SU-DHL-6 (cell line): ENCODE measurements around the gene FLII.
A peak's percentile ranks its signal among the peaks of the same experiment; 100 is the strongest.

Experiments
- H2AFZ ChIP-seq: fragments of 200-600 bp; sonication (generic); 2 replicates; pipeline ENCODE4 v1.6.1; 2014; ENCODE audit warnings: low read depth, mild to moderate bottlenecking, moderate library complexity, mixed read lengths, antibody characterized with exemption, low read length; ENCODE audit not compliant: severe bottlenecking
- H3F3A ChIP-seq: fragments of 200-600 bp; shearing (Covaris generic); 2 replicates; pipeline ENCODE4 v1.6.0; 2016; ENCODE audit warnings: antibody characterized with exemption, mild to moderate bottlenecking; ENCODE audit not compliant: insufficient read depth
- H3K27ac ChIP-seq: fragments of 200-600 bp; sonication (generic); 2 replicates; pipeline ENCODE4 v1.5.1; 2016; ENCODE audit warnings: low read depth, mild to moderate bottlenecking, low read length, moderate library complexity, mixed read lengths
- H3K27me3 ChIP-seq: fragments of 200-600 bp; sonication (generic), shearing (Covaris generic); 2 replicates; pipeline ENCODE4 v1.6.0; 2014; ENCODE audit warnings: mild to moderate bottlenecking, low read length
- H3K36me3 ChIP-seq: fragments of 200-600 bp; sonication (generic); 2 replicates; pipeline ENCODE4 v1.6.1; 2014; ENCODE audit warnings: mild to moderate bottlenecking, low read length, mixed read lengths
- H3K4me2 ChIP-seq: fragments of 300-600, 200-600 bp; shearing (Covaris generic), sonication (generic); 2 replicates; pipeline ENCODE4 v1.6.0; 2014; ENCODE audit warnings: low read length, low read depth, mild to moderate bottlenecking; ENCODE audit not compliant: poor library complexity, severe bottlenecking
- H3K4me3 ChIP-seq: fragments of 200-600 bp; sonication (generic); 2 replicates; pipeline ENCODE4 v1.5.1; 2014; ENCODE audit warnings: antibody characterized with exemption, low read length, mild to moderate bottlenecking, mixed read lengths; ENCODE audit not compliant: insufficient read depth, poor library complexity, severe bottlenecking
- H3K79me2 ChIP-seq: fragments of 200-600 bp; sonication (generic); 2 replicates; pipeline ENCODE4 v1.6.1; 2014; ENCODE audit warnings: mild to moderate bottlenecking, low read length, moderate library complexity; ENCODE audit not compliant: insufficient read depth
- H3K9ac ChIP-seq: fragments of 200-600 bp; sonication (generic); 2 replicates; pipeline ENCODE4 v1.7.0; 2014; ENCODE audit warnings: mild to moderate bottlenecking, low read length
- H3K9me2 ChIP-seq: fragments of 200-600 bp; sonication (generic); replicated peaks from 2 replicates; pipeline ENCODE4 v1.6.1; 2014; ENCODE audit warnings: low read length; ENCODE audit not compliant: insufficient read depth
- H3K9me3 ChIP-seq: fragments of 200-600 bp; sonication (generic); 2 replicates; pipeline ENCODE4 v1.6.1; 2014; ENCODE audit warnings: low read length, mixed read lengths; ENCODE audit not compliant: insufficient read depth
- H4K20me1 ChIP-seq: fragments of 200-600 bp; sonication (generic); 2 replicates; pipeline ENCODE4 v1.6.1; 2014; ENCODE audit warnings: low read depth, mild to moderate bottlenecking, antibody characterized with exemption, low read length, moderate library complexity, mixed read lengths
- CTCF ChIP-seq: fragments of 200-600 bp; sonication (generic); IDR thresholded peaks from one replicate; pipeline ENCODE4 v1.5.1; 2017; ENCODE audit warnings: antibody characterized with exemption, mild to moderate bottlenecking, low read length, moderate library complexity; ENCODE audit not compliant: insufficient read depth, poor library complexity, severe bottlenecking
- EZH2phosphoT487 ChIP-seq: fragments of 200-600 bp; sonication (generic), shearing (Covaris generic); conservative IDR thresholded peaks from 2 replicates; pipeline ENCODE4 v1.6.1; 2018; ENCODE audit warnings: mild to moderate bottlenecking, antibody characterized with exemption, low read length, moderate library complexity, mixed read lengths

The FLII gene

GRCh38 chr17:18260332-18261145, 2.0 kb upstream of the FLII start, which contains the start of gene MIEF2:
Gene MIEF2, plus strand, starts transcription at chr17:18260662. Its CDS starts 2,059 bp downstream, at chr17:18262721.
- peak within 1 kb of the TSS; percentile 73 for H3K27ac ChIP-seq
- no peaks in the 10 kb centered on the region for H3K27me3 ChIP-seq
- H3K9me3 ChIP-seq = no peaks in the 10 kb centered on the region
- no peaks in the 10 kb centered on the region for H3K9me2 ChIP-seq
- H3K36me3 ChIP-seq = no peaks in the 10 kb centered on the region
- peaks cover 14% of the 10 kb centered on the region; the same call in 1 of the 2 replicates for H3K79me2 ChIP-seq
- H3K9ac ChIP-seq = peak within 1 kb of the TSS; percentile 79
- H3K4me3 ChIP-seq = peak within 1 kb of the TSS; percentile 84
- TF ChIP-seq EZH2phosphoT487 (no peak), CTCF (no peak)
- peaks cover 6% of the 10 kb centered on the region; the same call in 1 of the 2 replicates for H3F3A ChIP-seq
- H2AFZ ChIP-seq = peak within 1 kb of the TSS; percentile 72
- H3K4me2 ChIP-seq = peak within 1 kb of the TSS; percentile 88
- H4K20me1 ChIP-seq = no peaks in the 10 kb centered on the region

- Histone ChIP-seq H3K9ac (peak overlapping the region; percentile 79), H3K9me3 (no peaks in the 10 kb centered on the region), H3K27me3 (no peaks in the 10 kb centered on the region), H3K27ac (peak overlapping the region; percentile 62), H4K20me1 (no peaks in the 10 kb centered on the region), H3K4me2 (peak overlapping the region; percentile 88), H3K79me2 (peaks cover 14% of the 10 kb centered on the region; the same call in 1 of the 2 replicates), H3K9me2 (no peaks in the 10 kb centered on the region), H3F3A (peaks cover 6% of the 10 kb centered on the region; the same call in 1 of the 2 replicates), H3K36me3 (no peaks in the 10 kb centered on the region), H3K4me3 (peak overlapping the region; percentile 84), H2AFZ (peak overlapping the region; percentile 44)
- TF ChIP-seq CTCF (no peak), EZH2phosphoT487 (no peak)
Measured at GRCh38 chr17:18259621-18260331, 1.2 kb upstream of the FLII start.

GRCh38 chr17:18257982-18258355, 569 bp downstream of the FLII start:
- Histone ChIP-seq H3K36me3 (no peaks in the 10 kb centered on the region), H3K9ac (peak overlapping the region; percentile 96), H3K4me2 (peak overlapping the region; percentile 74), H3F3A (peaks cover 6% of the 10 kb centered on the region; the same call in 1 of the 2 replicates), H3K9me3 (no peaks in the 10 kb centered on the region), H3K4me3 (peak overlapping the region; percentile 70), H3K27ac (peak overlapping the region; percentile 63), H2AFZ (peak overlapping the region; percentile 82), H3K79me2 (peaks cover 14% of the 10 kb centered on the region; the same call in 1 of the 2 replicates), H3K27me3 (no peaks in the 10 kb centered on the region), H3K9me2 (no peaks in the 10 kb centered on the region), H4K20me1 (no peaks in the 10 kb centered on the region)
- TF ChIP-seq EZH2phosphoT487 (no peak), CTCF (no peak)
